Heart right ventricle (tissue), 16 donors: Measurements from ENCODE around the gene CORO2B. TPM values are rescaled to one million over a fixed set of nuclear protein-coding genes. Genes with fewer than 3 reads are reported as not detected.
A peak's percentile ranks its signal among the peaks of the same experiment; 100 is the strongest.

Source experiments
- ATAC-seq, 8 donors: fragments of 200-7000 bp; cut with Tn5 transposase; one replicate each; pipeline ENCODE4 v1.9.1; 2020; ENCODE audit warnings: mild to moderate bottlenecking in 8 of 8, moderate library complexity in 8 of 8, moderate number of reproducible peaks in 1 of 8
- DNase-seq, 2 donors: peaks; one replicate each; pipeline ENCODE4 v3.0.0-alpha.2; 2020
- H3K27ac ChIP-seq, 10 donors: fragments of 200-600 bp; sonication (generic) in 2 of 10; one replicate each; pipeline versions ENCODE4 v1.5.0 to v1.8.0; 2020 to 2022; ENCODE audit warnings: mild to moderate bottlenecking in 3 of 10
- H3K27me3 ChIP-seq, 7 donors: fragments of 200-600 bp; one replicate each; pipeline ENCODE4 v1.8.0; 2021 to 2022; ENCODE audit warnings: mild to moderate bottlenecking in 2 of 7
- H3K36me3 ChIP-seq, 9 donors: fragments of 200-600 bp; sonication (generic) in 1 of 9; one replicate each; pipeline versions ENCODE4 v1.5.0 to v1.8.0; 2020 to 2022; ENCODE audit warnings: mild to moderate bottlenecking in 2 of 9
- H3K4me1 ChIP-seq, 9 donors: fragments of 200-600 bp; sonication (generic) in 1 of 9; one replicate each; pipeline versions ENCODE4 v1.5.0 to v1.8.0; 2020 to 2022; ENCODE audit warnings: mild to moderate bottlenecking in 4 of 9
- H3K4me3 ChIP-seq, 10 donors: fragments of 200-600 bp; sonication (generic) in 2 of 10; one replicate each; pipeline versions ENCODE4 v1.5.0 to v1.8.0; 2020 to 2022; ENCODE audit warnings: mild to moderate bottlenecking in 7 of 10, moderate library complexity in 2 of 10
- H3K9me3 ChIP-seq, 11 donors: fragments of 200-600 bp in 10 of 11; sonication (generic) in 2 of 11; one replicate each; pipeline versions ENCODE4 v1.5.0 to v1.8.0; 2013 to 2022; ENCODE audit warnings: mild to moderate bottlenecking in 2 of 11, control low read depth in 1 of 11, moderate library complexity in 1 of 11
- CTCF ChIP-seq, 9 donors: fragments of 200-600 bp; sonication (generic) in 2 of 9; IDR thresholded peaks; one replicate each; pipeline versions ENCODE4 v1.5.0 to v1.8.0; 2021 to 2022; ENCODE audit warnings: antibody characterized with exemption in 9 of 9, mild to moderate bottlenecking in 5 of 9, moderate library complexity in 1 of 9
- WGBS, 2 donors: extraction: QIAGEN DNeasy Blood & Tissue Kit; methylation state at CpG; one replicate each; pipeline ENCODE4 v1.1.7; 2013; ENCODE audit warnings: inconsistent platforms in 1 of 2; 5-methylcytosine and 5-hydroxymethylcytosine counted together
- intact Hi-C, 10 donors: fragments of 100-400 bp; cut with DNase I; formaldehyde crosslinking; loops; one replicate each; pipeline versions ENCODE4 v1.11.1 to v1.14.2; 2022
- polyA plus RNA-seq, 2 donors: library from polyadenylated mRNA; stranded (reverse); fragments of 200-250 nt; gene quantifications; one replicate each; pipeline ENCODE4 v1.2.3, GENCODE V29; 2013
- total RNA-seq, 10 donors: library from RNA; stranded (reverse); fragmentation: NEBNext Ultra II Directional in 3 of 10; extraction: Animal tissue kit (Norgen Biotek cat#: 25700) in 3 of 10; gene quantifications; one replicate each; pipeline versions ENCODE4 v1.2.1 to v1.2.4, GENCODE V29; 2021 to 2023
- donor health status: Arrhythmogenic right ventricular cardiomyopathy.
- donor health status: ischemic (EF 13 %, LVEDD 7.1; RV severe dilation, severe dysfunction).
- donor health status: healthy with polysubstance abuse.
- donor health status: DM: no; HTN: yes; CAD: no.
- donor health status: DM: no; HTN: no; CAD: no.
- donor health status: ischemic (EF 25% LVEDD 6.9; RV normal size, moderate dysfunction).
- donor health status: ischemic (EF 25% LVEDD 5.7; RV mildly dilated, moderate dysfunction).
- donor health status: healthy.
- donor health status: DM: yes; HTN: yes; CAD: no.
- donor health status: Ischemic cardiomyopathy.
- donor health status: ischemic (EF 35%, LVEDD 5.7; RV mildly dilated, moderate dysfunction).
- donor health status: nonischemic (EF 11% LVEDD 7.7; RV severe dilation, severe dysfunction).
- donor health status: DM: yes; HTN: yes; CAD: no.
- donor health status: PGD.
- donor health status: ischemic (EF 29% LVEDD 5.4; RV normal size, mild dysfunction).
- donor health status: nonischemic (EF 23%, LVEDD 6.1; RV moderate dilation, normal function).

CORO2B gene
- total and polyA plus RNA-seq, 12 donors, result 2.6 to 8.1 (median 4.5) TPM

GRCh38 chr15:68614286-68615035 lies 35.7 kb downstream of the CORO2B start:
- ATAC-seq (peak; percentile 41 to 78 (median 60)), DNase-seq (peak; percentile 66 to 67)
- Histone ChIP-seq H3K27me3 (no peaks in the 10 kb centered on the region), H3K36me3 (no peaks in the 10 kb centered on the region), H3K9me3 (no peaks in the 10 kb centered on the region), H3K27ac (peak overlapping the region in 9 of 10 donors; percentile 8 to 69 (median 58)), H3K4me3 (peak overlapping the region in 2 of 10 donors; percentile 13), H3K4me1 (peaks cover 10 to 71% (median 43%) of the 10 kb centered on the region in 9 donors)
- intact Hi-C loops, result no loop called here
- no peak for TF ChIP-seq CTCF (IDR thresholded peaks at IDR 0.05)
- 44 to 51% methylated on average over 17 of the region's 17 CpGs for WGBS, 2 donors

GRCh38 chr15:68615301-68615700 lies 36.5 kb downstream of the CORO2B start:
- Histone ChIP-seq H3K27me3 (no peaks in the 10 kb centered on the region), H3K4me1 (peaks cover 4 to 71% (median 43%) of the 10 kb centered on the region in 9 donors), H3K9me3 (no peaks in the 10 kb centered on the region), H3K27ac (peak overlapping the region in 8 of 10 donors; percentile 32 to 69 (median 60)), H3K4me3 (no peak overlapping the region), H3K36me3 (no peaks in the 10 kb centered on the region)
- intact Hi-C loops, result no loop called here
- ATAC-seq (no peak), DNase-seq (no peak)
- WGBS, 2 donors, result 73 to 74% methylated on average over 1 of the region's 1 CpG
- TF ChIP-seq CTCF (IDR thresholded peaks at IDR 0.05), result no peak

- Histone ChIP-seq H3K4me1 (peaks cover 4 to 71% (median 41%) of the 10 kb centered on the region in 9 donors), H3K27ac (peak overlapping the region in 3 of 10 donors; percentile 58 to 69 (median 63)), H3K4me3 (no peak overlapping the region), H3K36me3 (no peaks in the 10 kb centered on the region), H3K9me3 (no peaks in the 10 kb centered on the region), H3K27me3 (no peaks in the 10 kb centered on the region)
- intact Hi-C loops, result no loop called here
- ATAC-seq, result no peak
- no peak for DNase-seq
- WGBS, 2 donors, result 80 to 96% methylated on average over 6 of the region's 6 CpGs
- TF ChIP-seq CTCF (IDR thresholded peaks at IDR 0.05), result no peak
Measured at GRCh38 chr15:68615811-68616210, 37.0 kb downstream of the CORO2B start.

- ATAC-seq, result no peak
- H3K36me3 ChIP-seq, result no peaks in the 10 kb centered on the region
- peaks cover 4 to 73% (median 42%) of the 10 kb centered on the region in 9 donors for H3K4me1 ChIP-seq
- H3K9me3 ChIP-seq, result no peaks in the 10 kb centered on the region
- no peak overlapping the region for H3K4me3 ChIP-seq
- TF ChIP-seq CTCF (IDR thresholded peaks at IDR 0.05), result no peak
- intact Hi-C loops, result no loop called here
- H3K27me3 ChIP-seq, result no peaks in the 10 kb centered on the region
- 90 to 95% methylated on average over 16 of the region's 16 CpGs for WGBS, 2 donors
- peak overlapping the region in 1 of 10 donors; percentile 13 for H3K27ac ChIP-seq
- DNase-seq, result no peak
Measured at GRCh38 chr15:68616397-68616796, 37.6 kb downstream of the CORO2B start.
